Superior temporal gyrus (tissue), 1 donor: ENCODE data around the gene GRIK4.

Source experiments
- DNase-seq: peaks from one replicate; pipeline ENCODE4 v3.0.0-alpha.2; 2016; ENCODE audit errors: extremely low spot score

GRIK4 gene

GRCh38 chr11:120839201-120839600 lies 327.7 kb downstream of the GRIK4 start:
- DNase-seq: no peak

- no peak for DNase-seq
These were observed 328.4 kb downstream of the GRIK4 start for GRCh38 chr11:120839846-120840402.

GRCh38 chr11:120840661-120841060 lies 329.1 kb downstream of the GRIK4 start:
- no peak for DNase-seq

- DNase-seq: no peak
These were observed 329.5 kb downstream of the GRIK4 start for GRCh38 chr11:120841074-120841473.

- DNase-seq: no peak
These were observed 330.6 kb downstream of the GRIK4 start for GRCh38 chr11:120842195-120842594.

- no peak for DNase-seq
These were observed 341.9 kb downstream of the GRIK4 start for GRCh38 chr11:120853435-120853834.

- no peak for DNase-seq
These were observed 343.4 kb downstream of the GRIK4 start for GRCh38 chr11:120854988-120855387.

- DNase-seq: no peak
These were observed 346.0 kb downstream of the GRIK4 start for GRCh38 chr11:120857508-120857907.

- no peak for DNase-seq
These were observed 347.2 kb downstream of the GRIK4 start for GRCh38 chr11:120858740-120859139.

- DNase-seq: no peak
These were observed 348.2 kb downstream of the GRIK4 start for GRCh38 chr11:120859552-120860295.

- no peak for DNase-seq
These were observed 351.8 kb downstream of the GRIK4 start for GRCh38 chr11:120863359-120863758.

GRCh38 chr11:120867024-120867423 lies 355.5 kb downstream of the GRIK4 start:
- DNase-seq: no peak

GRCh38 chr11:120867531-120867930 lies 356.0 kb downstream of the GRIK4 start:
- DNase-seq: no peak

- DNase-seq: no peak
These were observed 356.4 kb downstream of the GRIK4 start for GRCh38 chr11:120867988-120868387.

GRCh38 chr11:120869097-120869496 lies 357.5 kb downstream of the GRIK4 start:
- DNase-seq: no peak

- DNase-seq: no peak
These were observed 358.0 kb downstream of the GRIK4 start for GRCh38 chr11:120869516-120870011.

GRCh38 chr11:120871194-120871593 lies 359.6 kb downstream of the GRIK4 start:
- DNase-seq: no peak

GRCh38 chr11:120871924-120872323 lies 360.4 kb downstream of the GRIK4 start:
- no peak for DNase-seq

- DNase-seq: no peak
These were observed 362.6 kb downstream of the GRIK4 start for GRCh38 chr11:120873966-120874735.

GRCh38 chr11:120875986-120876385 lies 364.4 kb downstream of the GRIK4 start:
- no peak for DNase-seq

- DNase-seq: no peak
These were observed 366.3 kb downstream of the GRIK4 start for GRCh38 chr11:120877746-120878365.

- DNase-seq: no peak
These were observed 367.2 kb downstream of the GRIK4 start for GRCh38 chr11:120878781-120879180.
